Heart right ventricle (tissue), 16 donors: ENCODE data around the gene CLASRP. TPM values are rescaled to one million over a fixed set of nuclear protein-coding genes. Genes with fewer than 3 reads are reported as not detected.
"Not testable (repeated sequence)": the region's sequence is repeated elsewhere in the genome, so short reads cannot be mapped to it uniquely, and the experiment has no call there.

ENCODE experiments used
- ATAC-seq, 8 donors: fragments of 200-7000 bp; cut with Tn5 transposase; one replicate each; pipeline ENCODE4 v1.9.1; 2020; ENCODE audit warnings: mild to moderate bottlenecking in 8 of 8, moderate library complexity in 8 of 8, moderate number of reproducible peaks in 1 of 8
- DNase-seq, 2 donors: peaks; one replicate each; pipeline ENCODE4 v3.0.0-alpha.2; 2020
- H3K27ac ChIP-seq, 10 donors: fragments of 200-600 bp; sonication (generic) in 2 of 10; one replicate each; pipeline versions ENCODE4 v1.5.0 to v1.8.0; 2020 to 2022; ENCODE audit warnings: mild to moderate bottlenecking in 3 of 10
- H3K27me3 ChIP-seq, 7 donors: fragments of 200-600 bp; one replicate each; pipeline ENCODE4 v1.8.0; 2021 to 2022; ENCODE audit warnings: mild to moderate bottlenecking in 2 of 7
- H3K36me3 ChIP-seq, 9 donors: fragments of 200-600 bp; sonication (generic) in 1 of 9; one replicate each; pipeline versions ENCODE4 v1.5.0 to v1.8.0; 2020 to 2022; ENCODE audit warnings: mild to moderate bottlenecking in 2 of 9
- H3K4me1 ChIP-seq, 9 donors: fragments of 200-600 bp; sonication (generic) in 1 of 9; one replicate each; pipeline versions ENCODE4 v1.5.0 to v1.8.0; 2020 to 2022; ENCODE audit warnings: mild to moderate bottlenecking in 4 of 9
- H3K4me3 ChIP-seq, 10 donors: fragments of 200-600 bp; sonication (generic) in 2 of 10; one replicate each; pipeline versions ENCODE4 v1.5.0 to v1.8.0; 2020 to 2022; ENCODE audit warnings: mild to moderate bottlenecking in 7 of 10, moderate library complexity in 2 of 10
- H3K9me3 ChIP-seq, 11 donors: fragments of 200-600 bp in 10 of 11; sonication (generic) in 2 of 11; one replicate each; pipeline versions ENCODE4 v1.5.0 to v1.8.0; 2013 to 2022; ENCODE audit warnings: mild to moderate bottlenecking in 2 of 11, control low read depth in 1 of 11, moderate library complexity in 1 of 11
- CTCF ChIP-seq, 9 donors: fragments of 200-600 bp; sonication (generic) in 2 of 9; IDR thresholded peaks; one replicate each; pipeline versions ENCODE4 v1.5.0 to v1.8.0; 2021 to 2022; ENCODE audit warnings: antibody characterized with exemption in 9 of 9, mild to moderate bottlenecking in 5 of 9, moderate library complexity in 1 of 9
- WGBS, 2 donors: extraction: QIAGEN DNeasy Blood & Tissue Kit; methylation state at CpG; one replicate each; pipeline ENCODE4 v1.1.7; 2013; ENCODE audit warnings: inconsistent platforms in 1 of 2; 5-methylcytosine and 5-hydroxymethylcytosine counted together
- intact Hi-C, 10 donors: fragments of 100-400 bp; cut with DNase I; formaldehyde crosslinking; loops; one replicate each; pipeline versions ENCODE4 v1.11.1 to v1.14.2; 2022
- polyA plus RNA-seq, 2 donors: library from polyadenylated mRNA; stranded (reverse); fragments of 200-250 nt; gene quantifications; one replicate each; pipeline ENCODE4 v1.2.3, GENCODE V29; 2013
- total RNA-seq, 10 donors: library from RNA; stranded (reverse); fragmentation: NEBNext Ultra II Directional in 3 of 10; extraction: Animal tissue kit (Norgen Biotek cat#: 25700) in 3 of 10; gene quantifications; one replicate each; pipeline versions ENCODE4 v1.2.1 to v1.2.4, GENCODE V29; 2021 to 2023
- donor health status: Arrhythmogenic right ventricular cardiomyopathy.
- donor health status: ischemic (EF 13 %, LVEDD 7.1; RV severe dilation, severe dysfunction).
- donor health status: healthy with polysubstance abuse.
- donor health status: DM: no; HTN: yes; CAD: no.
- donor health status: DM: no; HTN: no; CAD: no.
- donor health status: ischemic (EF 25% LVEDD 6.9; RV normal size, moderate dysfunction).
- donor health status: ischemic (EF 25% LVEDD 5.7; RV mildly dilated, moderate dysfunction).
- donor health status: healthy.
- donor health status: DM: yes; HTN: yes; CAD: no.
- donor health status: Ischemic cardiomyopathy.
- donor health status: ischemic (EF 35%, LVEDD 5.7; RV mildly dilated, moderate dysfunction).
- donor health status: nonischemic (EF 11% LVEDD 7.7; RV severe dilation, severe dysfunction).
- donor health status: DM: yes; HTN: yes; CAD: no.
- donor health status: PGD.
- donor health status: ischemic (EF 29% LVEDD 5.4; RV normal size, mild dysfunction).
- donor health status: nonischemic (EF 23%, LVEDD 6.1; RV moderate dilation, normal function).

CLASRP gene
- total and polyA plus RNA-seq, 12 donors, result 24.0 to 142 (median 30.0) TPM

GRCh38 chr19:44992336-44993163, 46.3 kb upstream of the CLASRP start:
- WGBS, 2 donors, result 93 to 94% methylated on average over 41 to 44 of the region's 44 CpGs
- Histone ChIP-seq H3K4me3 (no peak overlapping the region), H3K36me3 (peaks cover 0 to 68% (median 18%) of the 10 kb centered on the region in 9 donors), H3K4me1 (no peaks in the 10 kb centered on the region), H3K27ac (no peak overlapping the region), H3K27me3 (no peaks in the 10 kb centered on the region), H3K9me3 (no peaks in the 10 kb centered on the region)
- no peak for DNase-seq
- peak in 1 of 8 donors; percentile 18 for ATAC-seq
- no peak for TF ChIP-seq CTCF (IDR thresholded peaks at IDR 0.05)
- intact Hi-C loops, result no loop called here

GRCh38 chr19:44993526-44993925, 45.3 kb upstream of the CLASRP start:
- no peak for DNase-seq
- Histone ChIP-seq H3K27me3 (no peaks in the 10 kb centered on the region), H3K4me3 (no peak overlapping the region), H3K36me3 (peaks cover 0 to 58% (median 18%) of the 10 kb centered on the region in 9 donors), H3K9me3 (no peaks in the 10 kb centered on the region), H3K4me1 (no peaks in the 10 kb centered on the region), H3K27ac (no peak overlapping the region)
- ATAC-seq, result no peak
- TF ChIP-seq CTCF (IDR thresholded peaks at IDR 0.05), result no peak
- intact Hi-C loops, result no loop called here
- 90 to 93% methylated on average over 6 of the region's 6 CpGs for WGBS, 2 donors

GRCh38 chr19:44993926-44994537, 44.8 kb upstream of the CLASRP start:
- intact Hi-C loops, result no loop called here
- H3K27me3 ChIP-seq, result no peaks in the 10 kb centered on the region
- no peak for TF ChIP-seq CTCF (IDR thresholded peaks at IDR 0.05)
- H3K27ac ChIP-seq, result no peak overlapping the region
- ATAC-seq (no peak), DNase-seq (no peak)
- H3K4me1 ChIP-seq, result no peaks in the 10 kb centered on the region
- peaks cover 0 to 53% (median 18%) of the 10 kb centered on the region in 9 donors for H3K36me3 ChIP-seq
- H3K4me3 ChIP-seq, result no peak overlapping the region
- no peaks in the 10 kb centered on the region for H3K9me3 ChIP-seq
- 90 to 92% methylated on average over 12 of the region's 12 CpGs for WGBS, 2 donors

GRCh38 chr19:44998025-44998424, 40.8 kb upstream of the CLASRP start:
- Histone ChIP-seq H3K4me1 (peaks cover 5 to 16% (median 12%) of the 10 kb centered on the region in 9 donors), H3K27me3 (no peaks in the 10 kb centered on the region), H3K9me3 (no peaks in the 10 kb centered on the region), H3K4me3 (no peak overlapping the region), H3K36me3 (peaks cover 0 to 15% (median 0%) of the 10 kb centered on the region in 9 donors), H3K27ac (no peak overlapping the region)
- WGBS, 2 donors, result 85 to 86% methylated on average over 4 of the region's 4 CpGs
- no peak for DNase-seq
- ATAC-seq, result no peak
- TF ChIP-seq CTCF (IDR thresholded peaks at IDR 0.05), result no peak
- intact Hi-C loops, result no loop called here

- H3K4me3 ChIP-seq, H3K27me3 ChIP-seq, H3K27ac ChIP-seq, intact Hi-C loops, DNase-seq, H3K9me3 ChIP-seq, ATAC-seq: not testable (repeated sequence)
- H3K4me1 ChIP-seq, result peaks cover 5 to 16% (median 12%) of the 10 kb centered on the region in 9 donors
- WGBS, 2 donors, result 72 to 79% methylated on average over 12 of the region's 12 CpGs
- H3K36me3 ChIP-seq, result peaks cover 0 to 16% (median 0%) of the 10 kb centered on the region in 9 donors
Observed at GRCh38 chr19:44999131-44999925, 39.5 kb upstream of the CLASRP start.

GRCh38 chr19:45000665-45001064, 38.2 kb upstream of the CLASRP start:
- H3K36me3 ChIP-seq, result peaks cover 0 to 29% (median 0%) of the 10 kb centered on the region in 9 donors
- DNase-seq, H3K9me3 ChIP-seq, ATAC-seq, H3K27me3 ChIP-seq: not testable (repeated sequence)
- peak overlapping the region in 7 of 10 donors; percentile 65 to 99 (median 98) for H3K27ac ChIP-seq
- peak overlapping the region in 7 of 10 donors; percentile 80 to 94 (median 85) for H3K4me3 ChIP-seq
- intact Hi-C loops, result loop anchor here in 1 of 10 donors (2.0 kb wide), 1 partner anchor 46 kb away; the partner anchor contains the start of gene CLPTM1
- H3K4me1 ChIP-seq, result peaks cover 5 to 16% (median 12%) of the 10 kb centered on the region in 9 donors
- WGBS, 2 donors, result 71 to 78% methylated on average over 19 of the region's 19 CpGs
